Activated CD4-positive, alpha-beta T cell treated with anti-CD3 and anti-CD28 coated beads for 36 hours (primary cell): ENCODE data around the gene ZNF569. TPM values are rescaled to one million over a fixed set of nuclear protein-coding genes. Genes with fewer than 3 reads are reported as not detected.

Experiments
- ATAC-seq: fragments of 200-7000 bp; cut with Tn5 transposase; one replicate; pipeline ENCODE4 v1.10.0; 2021; ENCODE audit warnings: mild to moderate bottlenecking, moderate library complexity
- CTCF ChIA-PET: fragments of 350-600 bp; sonication (Branson Sonifier 250); formaldehyde crosslinking; loops from one replicate; lab custom pipeline; 2021; ENCODE audit warnings: antibody characterized with exemption; lab: Charles Lee
- POLR2A ChIA-PET: fragments of 350-600 bp; sonication (Branson Sonifier 250); formaldehyde crosslinking; loops from one replicate; lab custom pipeline; 2021; ENCODE audit warnings: antibody characterized with exemption, inconsistent platforms; lab: Charles Lee
- DNase-seq: peaks from one replicate; pipeline ENCODE4 v3.0.0-alpha.2; 2020
- H3K27ac Mint-ChIP-seq: one replicate; pipeline ENCODE4 v1.8.0; 2021; ENCODE audit warnings: mixed read lengths
- H3K27me3 Mint-ChIP-seq: one replicate; pipeline ENCODE4 v1.8.0; 2021; ENCODE audit warnings: mixed read lengths
- H3K36me3 Mint-ChIP-seq: one replicate; pipeline ENCODE4 v1.8.0; 2021; ENCODE audit warnings: low read depth, mixed read lengths
- H3K4me1 Mint-ChIP-seq: one replicate; pipeline ENCODE4 v1.8.0; 2021; ENCODE audit warnings: mixed read lengths
- H3K4me3 Mint-ChIP-seq: one replicate; pipeline ENCODE4 v1.8.0; 2021; ENCODE audit warnings: mild to moderate bottlenecking, moderate library complexity, mixed read lengths
- H3K9me3 Mint-ChIP-seq: one replicate; pipeline ENCODE4 v1.8.0; 2021; ENCODE audit warnings: low read depth, mixed read lengths
- intact Hi-C, 2 experiments: fragments of 100-400 bp; cut with DNase I in 1 of 2; cut with micrococcal nuclease in 1 of 2; formaldehyde crosslinking; loops; one replicate each; pipeline versions ENCODE4 v1.14.2 to v1.15.1; 2022 to 2024; cut with DNase I, micrococcal nuclease
- total RNA-seq, 2 experiments: library from RNA; stranded (reverse); gene quantifications; one replicate each; pipeline ENCODE4 v1.2.3, GENCODE V29; 2021

The ZNF569 gene
- 1 to 10 TPM; 7.4 to 9.1 TPM for total RNA-seq

DNA sequence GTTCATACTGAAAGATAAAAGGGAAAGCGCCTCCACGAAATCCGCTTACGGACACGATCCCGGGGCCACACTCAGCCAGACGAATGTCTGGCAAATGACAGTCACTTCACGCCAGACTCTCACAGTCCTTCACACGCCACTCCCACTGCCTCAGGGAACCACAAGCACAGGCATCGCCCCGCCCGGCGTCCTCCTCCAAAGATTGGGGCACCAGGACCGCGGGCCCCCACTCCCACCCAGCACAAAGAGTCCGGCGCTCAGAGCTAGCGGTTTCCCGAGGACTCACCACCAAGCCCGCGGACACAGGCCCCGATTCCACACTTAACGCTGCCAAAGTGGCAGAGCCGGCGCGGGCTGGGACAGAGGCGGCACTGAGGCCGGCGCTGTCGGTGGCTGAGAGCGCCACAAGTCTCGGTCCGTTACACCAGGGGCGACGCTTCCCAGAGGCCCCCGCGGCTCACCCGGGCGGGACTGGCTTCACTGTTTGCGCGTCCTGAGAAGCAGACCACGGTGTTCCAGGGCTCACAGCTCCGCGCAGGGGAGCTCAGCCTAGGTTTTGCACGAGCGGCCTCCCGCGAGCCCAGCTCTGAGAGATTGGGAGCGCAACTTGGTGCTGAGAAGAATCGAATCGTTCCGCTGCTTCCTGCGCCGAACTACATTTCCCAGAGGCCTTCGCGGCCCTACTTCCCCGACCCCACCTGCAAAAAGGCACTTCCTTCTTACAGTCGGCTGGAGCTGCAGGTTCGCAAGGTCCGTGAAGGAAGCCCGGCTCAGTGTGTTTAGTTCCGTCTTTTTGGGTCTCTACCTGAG lies at the start of gene ZNF569:
Gene ZNF569, minus strand, starts transcription at position 647 of the 810 bp plus-strand sequence. CDS start 22,523 bp downstream, outside the sequence.
- peak within 1 kb of the TSS; percentile 94 for H3K4me3 Mint-ChIP-seq
- ATAC-seq: peak; percentile 71
- peak; percentile 93 for DNase-seq
- ChIA-PET POLR2A (interaction anchor here (0.6 to 1.5 kb wide), 5 partner anchors 39 to 584 kb away, joined by 3 to 8 read pairs (median 4); partner anchors contain the start of genes ZNF527, ZNF540, ZNF571 and ZNF793), CTCF (interaction anchor here (0.7 to 1.1 kb wide), 3 partner anchors 85 to 1391 kb away, joined by 3 read pairs; no protein-coding TSS in a partner anchor)
- intact Hi-C loops: loop anchor here (1.0 to 5.0 kb wide), 14 partner anchors 96 to 894 kb away; partner anchors contain the start of genes ZNF568 (in 2 of the 2), ZNF790 (in 2 of the 2), ZNF829 (in 2 of the 2) and KCNK6 (in 1 of the 2)
- peaks cover 31% of the 10 kb centered on the region for H3K4me1 Mint-ChIP-seq
- H3K9me3 Mint-ChIP-seq: peaks cover 17% of the 10 kb centered on the region
- peaks cover 36% of the 10 kb centered on the region for H3K36me3 Mint-ChIP-seq
- H3K27ac Mint-ChIP-seq: peak within 1 kb of the TSS; percentile 95
- no peaks in the 10 kb centered on the region for H3K27me3 Mint-ChIP-seq

DNA sequence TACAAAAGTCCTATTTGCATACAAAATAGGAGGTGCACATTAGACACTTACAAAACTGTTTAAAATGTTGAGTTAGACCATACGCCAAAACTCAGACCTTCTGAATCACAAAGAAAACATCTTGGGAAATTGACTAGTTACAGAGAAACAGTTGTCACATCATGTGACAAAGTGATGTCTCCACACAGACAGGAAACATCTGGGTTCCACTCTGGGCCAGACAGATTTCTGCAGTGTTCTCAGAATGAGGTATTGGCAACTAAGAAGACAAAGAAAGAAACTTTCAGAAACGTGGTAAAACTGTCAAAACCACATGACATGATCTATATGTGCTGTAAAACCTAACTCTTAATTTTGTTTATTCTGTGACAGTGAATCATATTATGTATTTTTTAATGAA lies 46.2 kb upstream of the ZNF569 start:
- Mint-ChIP-seq H3K4me1 (no peaks in the 10 kb centered on the region), H3K27ac (no peak overlapping the region), H3K9me3 (peaks cover 34% of the 10 kb centered on the region), H3K4me3 (no peak overlapping the region), H3K36me3 (peaks cover 72% of the 10 kb centered on the region), H3K27me3 (no peaks in the 10 kb centered on the region)
- POLR2A ChIA-PET: no interaction called here
- intact Hi-C loops: no loop called here
- CTCF ChIA-PET: no interaction called here
- ATAC-seq (no peak), DNase-seq (no peak)

DNA sequence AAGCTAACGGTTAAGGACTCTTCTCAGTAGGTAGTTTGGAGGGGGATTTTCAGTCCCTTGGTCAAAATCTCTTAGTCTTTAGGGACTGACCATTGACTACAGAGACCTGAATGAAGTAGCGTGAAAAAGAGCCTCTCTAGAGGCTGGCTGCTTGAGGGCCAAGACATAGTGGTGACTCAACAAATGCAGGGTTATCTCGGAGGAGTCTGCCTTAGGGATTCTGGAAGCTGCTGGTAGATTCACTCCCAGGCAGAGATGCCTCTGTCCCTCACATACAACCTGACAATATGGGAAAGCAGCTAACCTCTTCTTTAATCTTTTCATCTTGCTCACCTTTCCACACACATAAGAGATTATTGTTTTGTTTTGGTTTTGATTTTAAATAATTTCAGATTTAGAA lies 44.6 kb upstream of the ZNF569 start:
- H3K27me3 Mint-ChIP-seq: no peaks in the 10 kb centered on the region
- H3K4me3 Mint-ChIP-seq: no peak overlapping the region
- intact Hi-C loops: no loop called here
- DNase-seq: no peak
- no peak for ATAC-seq
- CTCF ChIA-PET: no interaction called here
- H3K9me3 Mint-ChIP-seq: peaks cover 31% of the 10 kb centered on the region
- peaks cover 63% of the 10 kb centered on the region for H3K36me3 Mint-ChIP-seq
- H3K27ac Mint-ChIP-seq: no peak overlapping the region
- POLR2A ChIA-PET: no interaction called here
- H3K4me1 Mint-ChIP-seq: no peaks in the 10 kb centered on the region

DNA sequence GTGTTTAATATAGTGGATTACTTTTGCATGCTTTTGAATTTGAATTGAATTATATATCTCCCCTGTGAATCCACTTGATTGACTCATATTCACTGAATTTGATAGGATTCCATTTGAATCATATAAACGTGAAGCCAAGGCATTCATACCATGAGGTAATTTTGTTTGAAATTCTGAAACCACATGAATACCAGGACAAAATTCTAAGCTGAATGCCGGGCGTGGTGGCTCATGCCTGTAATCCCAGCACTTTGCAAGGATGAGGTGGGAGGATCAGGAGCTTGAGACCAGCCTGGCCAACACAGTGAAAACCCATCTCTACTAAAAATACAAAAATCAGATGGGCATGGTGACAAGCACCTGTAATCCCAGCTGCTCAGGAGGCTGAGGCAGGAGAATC lies 43.9 kb upstream of the ZNF569 start:
- Mint-ChIP-seq H3K27me3 (no peaks in the 10 kb centered on the region), H3K4me3 (no peak overlapping the region), H3K27ac (no peak overlapping the region), H3K4me1 (no peaks in the 10 kb centered on the region), H3K9me3 (peaks cover 26% of the 10 kb centered on the region), H3K36me3 (peaks cover 57% of the 10 kb centered on the region)
- ChIA-PET POLR2A (interaction anchor here (0.6 kb wide), 1 partner anchor 203 kb away, joined by 3 read pairs; no protein-coding TSS in a partner anchor), CTCF (no interaction called here)
- ATAC-seq (no peak), DNase-seq (no peak)
- intact Hi-C loops: no loop called here

DNA sequence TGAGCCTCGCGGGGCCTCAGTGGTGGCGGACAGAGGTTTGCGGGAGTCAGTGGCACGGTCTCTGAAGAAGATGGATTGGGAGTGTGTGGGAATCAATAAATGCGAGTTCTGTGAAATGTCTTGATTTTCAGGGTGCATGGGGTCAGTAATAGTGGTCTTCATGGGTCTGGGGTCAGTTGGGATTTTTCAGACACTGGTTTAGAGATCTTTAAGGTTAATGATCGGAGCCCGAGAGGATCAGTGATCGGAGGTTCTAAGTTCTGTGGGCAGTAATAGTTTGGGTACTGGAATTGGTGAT lies 39.9 kb upstream of the ZNF569 start:
- ChIA-PET CTCF (interaction anchor here (1.0 kb wide), 1 partner anchor 44 kb away, joined by 3 read pairs; no protein-coding TSS in a partner anchor), POLR2A (interaction anchor here (0.8 to 1.3 kb wide), 3 partner anchors 40 to 136 kb away, joined by 3 to 6 read pairs (median 3); partner anchors contain the start of genes ZNF527, ZNF540, ZNF569 and ZNF571)
- Mint-ChIP-seq H3K27ac (no peak overlapping the region), H3K4me1 (no peaks in the 10 kb centered on the region), H3K9me3 (peaks cover 15% of the 10 kb centered on the region), H3K4me3 (no peak overlapping the region), H3K36me3 (peaks cover 45% of the 10 kb centered on the region), H3K27me3 (no peaks in the 10 kb centered on the region)
- no peak for ATAC-seq
- intact Hi-C loops: loop anchor here in 1 of 2 experiments (2.0 to 5.0 kb wide), 2 partner anchors 44 to 810 kb away; partner anchors contain the start of genes KCNK6 and YIF1B
- DNase-seq: no peak

DNA sequence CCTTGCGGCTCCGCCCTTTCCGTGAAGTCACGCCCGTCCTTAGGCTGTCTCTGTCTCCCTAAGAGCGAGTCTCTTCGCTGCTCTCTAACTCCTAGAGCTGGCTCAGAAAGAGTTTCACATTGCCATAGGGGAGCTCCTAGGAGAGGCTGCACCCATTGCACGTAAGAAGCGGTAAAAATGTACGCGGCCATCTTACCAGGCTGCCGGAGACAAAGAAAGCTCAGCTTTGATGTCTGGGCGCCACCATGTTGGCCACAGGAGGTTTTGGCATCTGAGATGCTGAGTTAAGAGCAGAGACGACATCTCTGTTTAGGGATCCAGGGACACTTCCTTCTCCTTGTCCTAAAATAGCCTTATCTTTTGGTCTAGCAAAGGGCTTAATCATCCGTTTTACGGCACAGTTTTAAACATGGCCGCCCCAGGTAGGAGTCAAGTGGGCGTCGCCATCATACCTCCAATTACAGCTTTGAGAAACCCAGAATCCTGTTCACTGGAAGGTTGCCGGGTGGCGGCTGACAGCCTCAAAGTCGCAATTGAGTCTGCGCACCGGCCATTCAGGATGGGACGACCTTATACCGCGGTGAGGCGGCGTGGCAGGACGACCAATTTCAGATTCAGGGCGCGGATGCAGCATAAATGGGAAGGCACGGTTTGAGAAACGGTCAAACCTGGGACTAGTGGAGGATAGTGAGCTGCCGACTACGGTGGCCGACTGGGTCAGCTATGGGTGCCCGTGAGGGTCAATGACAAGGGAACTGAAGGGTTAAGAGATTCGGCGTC lies 39.3 kb upstream of the ZNF569 start, which contains the start of gene ZNF793:
Gene ZNF793, plus strand, starts transcription at position 553 of the 780 bp plus-strand sequence. CDS start 16,501 bp downstream, outside the sequence.
- no peaks in the 10 kb centered on the region for H3K4me1 Mint-ChIP-seq
- H3K9me3 Mint-ChIP-seq: peaks cover 19% of the 10 kb centered on the region
- intact Hi-C loops: loop anchor here (1.0 to 5.0 kb wide), 8 partner anchors 37 to 811 kb away; partner anchors contain the start of genes ZNF570 (in 2 of the 2), KCNK6 (in 1 of the 2), YIF1B (in 1 of the 2) and ZFP30 (in 1 of the 2)
- H3K4me3 Mint-ChIP-seq: no peak within 1 kb of the TSS
- DNase-seq: peak; percentile 87
- H3K36me3 Mint-ChIP-seq: peaks cover 44% of the 10 kb centered on the region
- H3K27me3 Mint-ChIP-seq: no peaks in the 10 kb centered on the region
- ChIA-PET POLR2A (interaction anchor here (0.7 to 1.3 kb wide), 5 partner anchors 39 to 189 kb away, joined by 3 to 6 read pairs (median 3); partner anchors contain the start of genes ZNF527, ZNF540, ZNF569 and ZNF571), CTCF (interaction anchor here (1.0 kb wide), 1 partner anchor 44 kb away, joined by 3 read pairs; no protein-coding TSS in a partner anchor)
- peak; percentile 87 for ATAC-seq
- no peak within 1 kb of the TSS for H3K27ac Mint-ChIP-seq

DNA sequence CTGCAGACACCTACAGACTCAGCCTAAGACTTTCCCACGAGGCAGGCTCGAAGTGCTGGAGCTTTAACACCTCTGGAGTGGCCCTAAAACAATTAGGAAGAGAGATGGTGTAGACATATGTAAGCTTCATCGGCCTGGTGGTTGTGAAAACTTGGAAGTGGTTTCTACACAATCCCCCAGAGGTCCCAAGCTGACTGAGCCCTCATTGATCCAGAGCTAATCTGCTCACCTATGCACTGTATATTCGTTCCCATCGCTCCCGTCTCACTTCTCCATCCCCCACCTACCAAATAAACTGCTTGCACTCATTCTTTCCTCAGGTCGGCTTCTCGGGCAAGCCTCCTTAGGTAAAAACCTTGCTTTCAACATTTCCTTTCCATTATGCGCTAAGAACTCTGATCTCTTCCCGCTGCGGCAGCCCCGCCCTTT lies 38.7 kb upstream of the ZNF569 start:
- Mint-ChIP-seq H3K27ac (no peak overlapping the region), H3K4me3 (no peak overlapping the region), H3K27me3 (no peaks in the 10 kb centered on the region), H3K4me1 (no peaks in the 10 kb centered on the region), H3K9me3 (peaks cover 19% of the 10 kb centered on the region), H3K36me3 (peaks cover 39% of the 10 kb centered on the region)
- ATAC-seq: peak; percentile 37
- POLR2A ChIA-PET: interaction anchor here (0.7 to 1.3 kb wide), 4 partner anchors 39 to 189 kb away, joined by 3 to 6 read pairs (median 3); partner anchors contain the start of genes ZNF540, ZNF569 and ZNF571
- CTCF ChIA-PET: interaction anchor here (1.0 kb wide), 1 partner anchor 45 kb away, joined by 3 read pairs; no protein-coding TSS in a partner anchor
- DNase-seq: no peak
- intact Hi-C loops: loop anchor here (1.0 to 5.0 kb wide), 8 partner anchors 37 to 811 kb away; partner anchors contain the start of genes ZNF570 (in 2 of the 2), KCNK6 (in 1 of the 2), YIF1B (in 1 of the 2) and ZFP30 (in 1 of the 2)

DNA sequence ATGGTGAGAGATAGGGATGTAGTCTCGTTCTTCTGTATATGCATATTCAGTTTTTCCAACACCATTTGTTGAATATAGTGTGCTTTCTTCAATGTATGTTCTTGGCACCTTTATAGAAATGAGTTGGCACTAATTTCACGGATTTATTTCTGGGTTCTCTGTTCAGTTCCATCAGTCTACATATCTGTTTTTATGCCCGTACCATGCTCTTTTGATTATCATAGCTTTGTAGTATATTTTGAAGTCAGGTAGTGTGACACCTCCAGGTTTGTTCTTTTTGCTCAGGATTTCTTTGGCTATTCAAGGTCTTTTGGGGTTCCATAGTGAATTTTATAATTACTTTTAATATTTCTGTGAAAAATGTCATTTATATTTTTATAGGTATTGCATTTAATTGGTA lies 25.0 kb upstream of the ZNF569 start:
- H3K4me1 Mint-ChIP-seq: no peaks in the 10 kb centered on the region
- H3K27ac Mint-ChIP-seq: no peak overlapping the region
- POLR2A ChIA-PET: no interaction called here
- no peaks in the 10 kb centered on the region for H3K27me3 Mint-ChIP-seq
- CTCF ChIA-PET: no interaction called here
- no peak for ATAC-seq
- no peak for DNase-seq
- H3K4me3 Mint-ChIP-seq: no peak overlapping the region
- peaks cover 31% of the 10 kb centered on the region for H3K36me3 Mint-ChIP-seq
- intact Hi-C loops: no loop called here
- peaks cover 42% of the 10 kb centered on the region for H3K9me3 Mint-ChIP-seq

DNA sequence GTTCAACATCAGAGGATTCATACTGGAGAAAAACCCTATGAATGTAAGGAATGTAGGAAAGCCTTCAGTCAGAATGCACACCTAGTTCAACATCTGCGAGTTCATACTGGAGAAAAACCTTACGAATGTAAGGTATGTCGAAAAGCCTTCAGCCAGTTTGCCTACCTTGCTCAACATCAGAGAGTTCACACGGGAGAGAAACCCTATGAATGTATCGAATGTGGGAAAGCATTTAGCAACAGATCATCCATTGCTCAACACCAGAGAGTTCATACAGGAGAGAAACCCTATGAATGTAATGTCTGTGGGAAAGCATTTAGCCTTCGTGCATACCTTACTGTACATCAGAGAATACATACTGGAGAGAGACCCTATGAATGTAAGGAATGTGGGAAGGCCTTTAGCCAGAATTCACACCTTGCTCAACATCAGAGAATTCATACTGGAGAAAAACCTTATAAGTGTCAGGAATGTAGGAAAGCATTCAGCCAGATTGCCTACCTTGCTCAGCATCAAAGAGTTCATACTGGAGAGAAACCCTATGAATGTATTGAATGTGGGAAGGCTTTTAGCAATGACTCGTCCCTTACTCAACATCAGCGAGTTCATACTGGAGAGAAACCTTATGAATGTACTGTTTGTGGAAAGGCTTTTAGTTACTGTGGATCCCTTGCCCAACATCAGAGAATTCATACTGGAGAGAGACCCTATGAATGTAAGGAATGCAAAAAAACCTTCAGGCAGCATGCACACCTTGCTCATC lies 17.3 kb upstream of the ZNF569 start:
- ATAC-seq: no peak
- DNase-seq: no peak
- Mint-ChIP-seq H3K27me3 (no peaks in the 10 kb centered on the region), H3K27ac (no peak overlapping the region), H3K9me3 (peaks cover 56% of the 10 kb centered on the region), H3K36me3 (peaks cover 70% of the 10 kb centered on the region), H3K4me3 (no peak overlapping the region), H3K4me1 (no peaks in the 10 kb centered on the region)
- ChIA-PET CTCF (interaction anchor here (0.6 kb wide), 1 partner anchor 165 kb away, joined by 3 read pairs; no protein-coding TSS in a partner anchor), POLR2A (no interaction called here)
- intact Hi-C loops: no loop called here

DNA sequence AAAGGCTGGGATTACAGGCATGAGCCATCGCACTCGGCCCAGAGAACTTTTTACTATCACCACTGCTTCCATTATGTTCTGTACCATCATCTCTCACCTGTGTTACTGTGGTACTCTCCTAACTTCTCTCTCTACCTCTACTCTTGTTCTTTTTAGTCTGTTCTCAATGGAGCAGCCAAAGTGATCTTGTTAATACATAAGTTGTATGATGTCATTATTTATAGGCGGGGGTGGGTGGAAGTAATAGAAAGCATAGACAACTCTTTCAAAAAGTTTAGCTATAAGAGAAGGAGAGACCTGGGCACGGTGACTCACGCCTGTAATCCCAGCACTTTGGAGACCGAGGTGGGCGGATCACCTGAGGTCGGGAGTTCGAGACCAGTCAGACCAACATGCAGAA lies 4.9 kb upstream of the ZNF569 start:
- ATAC-seq (no peak), DNase-seq (no peak)
- peaks cover 37% of the 10 kb centered on the region for H3K36me3 Mint-ChIP-seq
- intact Hi-C loops: no loop called here
- no peak overlapping the region for H3K27ac Mint-ChIP-seq
- no peak overlapping the region for H3K4me3 Mint-ChIP-seq
- CTCF ChIA-PET: interaction anchor here (0.6 kb wide), 1 partner anchor 1618 kb away, joined by 3 read pairs; no protein-coding TSS in a partner anchor
- peaks cover 21% of the 10 kb centered on the region for H3K4me1 Mint-ChIP-seq
- POLR2A ChIA-PET: no interaction called here
- no peaks in the 10 kb centered on the region for H3K27me3 Mint-ChIP-seq
- H3K9me3 Mint-ChIP-seq: peaks cover 19% of the 10 kb centered on the region
